K562 (cell line): ENCODE data around the gene TJP2. TPM values are rescaled to one million over a fixed set of nuclear protein-coding genes. Genes with fewer than 3 reads are reported as not detected.

Experiments
- ATAC-seq: fragments of 200-7000 bp; cut with Tn5 transposase; 3 replicates; pipeline ENCODE4 v1.9.1; 2020; ENCODE audit warnings: moderate library complexity
- BruUV-seq: library from RNA; stranded (reverse); fragments of 400-500 nt; replicated peaks from 2 replicates; lab custom pipeline; 2021; lab: Mats Ljungman, UMichigan
- CTCF ChIA-PET: fragments of 300-600 bp; formaldehyde crosslinking; extraction: SDS; loops from one replicate; lab custom pipeline; 2021; ENCODE audit warnings: low intra/inter-chr PET ratio; lab: Yijun Ruan, JAX
- POLR2A ChIA-PET: fragments of 300-600, 350-650 bp; sonication (Branson Sonifier 250); formaldehyde crosslinking; extraction: SDS; loops from one replicate; lab custom pipeline; 2021; ENCODE audit warnings: antibody characterized with exemption, inconsistent platforms; lab: Yijun Ruan, JAX
- DNase-seq, 4 experiments: peaks; one replicate each; pipeline versions ENCODE4 v3.0.0 to v3.0.0-alpha.2; 2011 to 2018; ENCODE audit warnings: low spot score in 3 of 4, mixed read lengths in 3 of 4; ENCODE audit errors: extremely low read depth in 1 of 4
- FAIRE-seq: peaks from 2 replicates; lab custom pipeline; 2011; peaks lifted over from hg19 to GRCh38; lab: Jason Lieb, UNC
- H2AFZ ChIP-seq: 2 replicates; pipeline ENCODE4 v1.6.0; 2011; ENCODE audit warnings: low read depth, low read length, control low read depth, inconsistent platforms
- H3K27ac ChIP-seq: fragments of 200-600 bp; 3 replicates; pipeline ENCODE4 v1.8.0; 2011; ENCODE audit warnings: low read depth, mild to moderate bottlenecking, control low read depth, inconsistent platforms, low read length, moderate library complexity, mixed read lengths; ENCODE audit errors: extremely low read depth
- H3K27me3 ChIP-seq, 2 experiments: fragments of 300-600 bp in 1 of 2; 2 replicates in 1 of 2; 3 replicates in 1 of 2; pipeline versions ENCODE4 v1.6.0 to v1.8.0; 2011; ENCODE audit warnings: inconsistent platforms in 2 of 2, low read length in 2 of 2, mild to moderate bottlenecking in 1 of 2, mixed read lengths in 1 of 2, moderate library complexity in 1 of 2; ENCODE audit not compliant: control insufficient read depth in 2 of 2, insufficient read depth in 2 of 2
- H3K36me3 ChIP-seq: fragments of 300-600 bp; 3 replicates; pipeline ENCODE4 v1.8.0; 2011; ENCODE audit warnings: mild to moderate bottlenecking, low read length, inconsistent platforms; ENCODE audit not compliant: control insufficient read depth, insufficient read depth
- H3K4me1 ChIP-seq, 2 experiments: fragments of 200-600 bp in 1 of 2; replicated peaks in 1 of 2; 2 replicates in 1 of 2; 3 replicates in 1 of 2; pipeline versions ENCODE4 v1.5.1 to v1.8.0; 2011; ENCODE audit warnings: inconsistent platforms in 2 of 2, low read length in 2 of 2, mild to moderate bottlenecking in 1 of 2, mixed read lengths in 1 of 2, moderate library complexity in 1 of 2; ENCODE audit not compliant: control insufficient read depth in 2 of 2, insufficient read depth in 2 of 2
- H3K4me2 ChIP-seq: 2 replicates; pipeline ENCODE4 v1.6.1; 2011; ENCODE audit warnings: low read length, control low read depth, inconsistent platforms, mixed read lengths; ENCODE audit not compliant: insufficient read depth
- H3K4me3 ChIP-seq: fragments of 200-600 bp; sonication (generic), shearing (Covaris generic); 2 replicates; pipeline ENCODE4 v1.5.1; 2016; ENCODE audit warnings: control low read depth, inconsistent platforms
- H3K79me2 ChIP-seq: fragments of 200-600 bp; 3 replicates; pipeline ENCODE4 v1.8.0; 2011; ENCODE audit warnings: low read length, inconsistent platforms; ENCODE audit not compliant: control insufficient read depth, insufficient read depth
- H3K9ac ChIP-seq, 2 experiments: 2 replicates each; pipeline versions ENCODE4 v1.6.0 to v1.6.1; 2011; ENCODE audit warnings: low read depth in 2 of 2, low read length in 2 of 2, control low read depth in 1 of 2, inconsistent platforms in 1 of 2, mild to moderate bottlenecking in 1 of 2, mixed read lengths in 1 of 2; ENCODE audit not compliant: insufficient read depth in 1 of 2
- H3K9me1 ChIP-seq: one replicate; pipeline ENCODE4 v1.6.0; 2011; ENCODE audit warnings: inconsistent platforms, mild to moderate bottlenecking, low read length, moderate library complexity; ENCODE audit not compliant: control insufficient read depth, insufficient read depth
- H3K9me3 ChIP-seq: replicated peaks from 2 replicates; pipeline ENCODE4 v1.5.1; 2011; ENCODE audit warnings: low read depth, low read length, inconsistent platforms; ENCODE audit not compliant: control insufficient read depth, insufficient read depth
- H4K20me1 ChIP-seq: replicated peaks from 2 replicates; pipeline ENCODE4 v1.6.1; 2011; ENCODE audit warnings: low read length, inconsistent platforms, mixed read lengths; ENCODE audit not compliant: control insufficient read depth, insufficient read depth
- EZH2 ChIP-seq: IDR thresholded peaks from 2 replicates; pipeline ENCODE4 v1.6.1; 2012; ENCODE audit warnings: low read depth, mild to moderate bottlenecking, inconsistent platforms, low read length, borderline replicate concordance
- FOXJ3 ChIP-seq: sonication (generic); formaldehyde crosslinking; IDR thresholded peaks from 2 replicates; pipeline ENCODE4 v1.4.0; 2020; ENCODE audit warnings: mild to moderate bottlenecking, missing genetic modification reagents
- GTF3C2 ChIP-seq: IDR thresholded peaks from 3 replicates; pipeline ENCODE4 v1.6.1; 2011; ENCODE audit warnings: borderline replicate concordance, mild to moderate bottlenecking, moderate library complexity; ENCODE audit not compliant: insufficient read length; ENCODE audit errors: extremely low read depth
- PHF8 ChIP-seq: fragments of 200-600 bp; sonication (generic); IDR thresholded peaks from 2 replicates; pipeline ENCODE4 v1.6.1; 2012; ENCODE audit warnings: mixed run types, mild to moderate bottlenecking, inconsistent platforms, low read length, moderate library complexity, borderline replicate concordance
- PKNOX1 ChIP-seq: fragments of 450-650 bp; IDR thresholded peaks from 2 replicates; pipeline ENCODE4 v1.6.1; 2016
- RBM17 ChIP-seq: fragments of 200-400 bp; formaldehyde crosslinking; IDR thresholded peaks from 2 replicates; pipeline ENCODE4 v1.6.1; 2017; ENCODE audit warnings: low read depth, mild to moderate bottlenecking, low read length, borderline replicate concordance
- SAP30 ChIP-seq: fragments of 200-600 bp; sonication (generic); IDR thresholded peaks from 2 replicates; pipeline ENCODE4 v1.6.1; 2012; ENCODE audit warnings: borderline replicate concordance, low read depth, mild to moderate bottlenecking, moderate library complexity, low read length, control low read depth, inconsistent platforms; ENCODE audit not compliant: insufficient read depth, poor library complexity, severe bottlenecking
- STAT5B ChIP-seq: fragments of 250-450 bp; sonication (Bioruptor Pico); IDR thresholded peaks from 2 replicates; pipeline ENCODE4 v1.8.0; 2021; ENCODE audit warnings: mild to moderate bottlenecking, inconsistent platforms
- ZNF695 ChIP-seq: fragments of 450-650 bp; formaldehyde crosslinking; IDR thresholded peaks from 2 replicates; pipeline ENCODE4 v1.4.0; 2020; ENCODE audit warnings: mild to moderate bottlenecking, moderate library complexity
- ZNF830 ChIP-seq: fragments of 250-450 bp; sonication (Bioruptor Pico); IDR thresholded peaks from 2 replicates; pipeline ENCODE4 v1.5.0; 2021; ENCODE audit warnings: mild to moderate bottlenecking
- ZZZ3 ChIP-seq: fragments of 450-650 bp; IDR thresholded peaks from 2 replicates; pipeline ENCODE4 v1.6.1; 2016; ENCODE audit warnings: antibody characterized with exemption, mild to moderate bottlenecking, moderate library complexity
- WGBS: fragments of 100-300 bp; shearing (Covaris generic); methylation state at CpG from one replicate; pipeline ENCODE4 v1.1.6; 2016; ENCODE audit warnings: low coverage, mixed read lengths; ENCODE audit not compliant: insufficient coverage; ENCODE audit errors: missing lambda C conversion rate; 5-methylcytosine and 5-hydroxymethylcytosine counted together
- in situ Hi-C: fragments of 300-500 bp; cut with MboI; formaldehyde crosslinking; loops from 4 replicates; pipeline ENCODE4 v1.15.0; 2018; ENCODE audit warnings: inconsistent platforms, mixed read lengths
- intact Hi-C: fragments of 100-400 bp; cut with micrococcal nuclease; formaldehyde crosslinking; loops from 2 replicates; pipeline ENCODE4 v1.14.2; 2022
- polyA plus RNA-seq, 8 experiments: library from polyadenylated mRNA; depleted of rRNA in 4 of 8; stranded (reverse) in 5 of 8; unstranded in 3 of 8; fragments of >200 nt; fragmentation: Nextera tagmentation in 2 of 8; fragmentation: Illumina TruSeq in 1 of 8; extraction: Ambion mirVana in 2 of 8; extraction: Trizol in 1 of 8; gene quantifications; 2 replicates each; pipeline versions ENCODE4 v1.2.1 to v1.2.3, GENCODE V29; 2011 to 2014; ENCODE audit warnings: inconsistent platforms in 1 of 8, missing spikeins in 1 of 8
- total RNA-seq, 7 experiments: library from RNA; depleted of rRNA in 6 of 7; stranded (reverse); fragments of >200 nt in 6 of 7; fragmentation: Illumina TruSeq in 2 of 7; extraction: Trizol in 2 of 7; gene quantifications; 2 replicates each; pipeline versions ENCODE4 v1.2.1 to v1.2.3, GENCODE V29; 2011 to 2021; ENCODE audit warnings: low replicate concordance in 1 of 7

TJP2 gene
- total and polyA plus RNA-seq, 9 of the 15 experiments (the other 6 are each of a cell fraction or from before 2014, with no cell fraction given) = 4.0 to 24.1 (median 16.8) TPM

DNA sequence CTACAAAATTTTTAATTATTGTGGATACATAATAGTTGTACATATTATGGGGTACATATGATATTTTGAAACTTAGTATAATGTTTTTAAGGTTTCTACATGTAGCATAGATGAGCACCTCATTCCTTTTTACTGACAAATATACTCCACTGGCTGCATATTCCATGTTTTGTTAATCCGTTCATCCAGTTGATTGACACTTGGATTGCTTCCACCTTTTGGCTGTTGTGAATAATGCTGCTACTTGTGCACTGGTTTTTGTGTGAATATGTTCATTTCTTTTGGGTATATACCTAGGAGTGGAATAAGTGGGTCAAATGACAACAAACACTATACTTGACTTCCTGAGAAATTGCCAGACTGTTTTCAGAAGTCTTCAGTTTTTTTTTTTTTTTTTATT lies 148.2 kb downstream of the TJP2 start:
- no peak for DNase-seq
- H3K27me3 ChIP-seq = peaks cover 10 to 24% of the 10 kb centered on the region in 2 experiments; a peak in 4 of 5 replicates
- no peak overlapping the region for H3K4me3 ChIP-seq
- WGBS = 0% methylated on average over 1 of the region's 1 CpG
- no TSS peak for BruUV-seq
- no peaks in the 10 kb centered on the region for H3K79me2 ChIP-seq
- H3K9me1 ChIP-seq = no peaks in the 10 kb centered on the region
- H3K4me1 ChIP-seq = peaks cover 0 to 7% of the 10 kb centered on the region in 2 experiments; a peak in 1 of 5 replicates
- no peak for FAIRE-seq
- in situ Hi-C loops = no loop called here
- no peak overlapping the region for H3K9ac ChIP-seq
- POLR2A ChIA-PET = interaction anchor here (0.6 to 0.7 kb wide), 2 partner anchors 126 to 283 kb away, joined by 3 read pairs; no protein-coding TSS in a partner anchor
- no peaks in the 10 kb centered on the region for H3K36me3 ChIP-seq
- no peak for TF ChIP-seq RBM17
- peak; percentile 62 for TF ChIP-seq PKNOX1
- H3K4me2 ChIP-seq = no peak overlapping the region
- CTCF ChIA-PET = no interaction called here
- intact Hi-C loops = no loop called here
- H2AFZ ChIP-seq = no peak overlapping the region
- ATAC-seq = no peak
- H3K9me3 ChIP-seq = no peaks in the 10 kb centered on the region
- H3K27ac ChIP-seq = no peak overlapping the region
- H4K20me1 ChIP-seq = no peaks in the 10 kb centered on the region

- Histone ChIP-seq H3K27ac (no peak overlapping the region), H3K36me3 (no peaks in the 10 kb centered on the region), H3K27me3 (peaks cover 10 to 24% of the 10 kb centered on the region in 2 experiments; a peak in 4 of 5 replicates), H3K9me1 (no peaks in the 10 kb centered on the region), H3K79me2 (no peaks in the 10 kb centered on the region), H2AFZ (no peak overlapping the region), H3K4me1 (peaks cover 0 to 7% of the 10 kb centered on the region in 2 experiments; a peak in 1 of 5 replicates), H3K4me3 (no peak overlapping the region), H3K9ac (no peak overlapping the region), H3K9me3 (no peaks in the 10 kb centered on the region), H3K4me2 (no peak overlapping the region), H4K20me1 (no peaks in the 10 kb centered on the region)
- DNase-seq = no peak
- FAIRE-seq = no peak
- no peak for ATAC-seq
- in situ Hi-C loops = no loop called here
- ChIA-PET CTCF (no interaction called here), POLR2A (no interaction called here)
- no TSS peak for BruUV-seq
- 8% methylated on average over 2 of the region's 2 CpGs for whole genome bisulfite sequencing
- intact Hi-C loops = no loop called here
- TF ChIP-seq PHF8 (no peak), ZZZ3 (no peak), ZNF695 (CRISPR knock-in tag) (no peak), STAT5B (CRISPR knock-in tag) (no peak), FOXJ3 (CRISPR knock-in tag) (no peak), EZH2 (no peak), ZNF830 (CRISPR knock-in tag) (no peak), GTF3C2 (no peak), SAP30 (no peak)
These were observed 149.8 kb downstream of the TJP2 start for GRCh38 chr9:69323861-69324260.
